ENCODE results near the gene ADRA1B.
A peak's percentile ranks its signal among the peaks of the same experiment; 100 is the strongest.

The ADRA1B gene

GRCh38 chr5:159894149-159894720, 22.0 kb upstream of the ADRA1B start:
- Histone ChIP-seq H3K9me3 (ENCODE audit: low read depth, low read length) (no peaks in the 10 kb centered on the region), H3K4me3 (no peak overlapping the region), H3K27ac (no peak overlapping the region), H3K36me3 (ENCODE audit: insufficient read depth, low read length) (no peaks in the 10 kb centered on the region), H3K9ac (ENCODE audit: insufficient read length) (no peak overlapping the region)
- DNase-seq (ENCODE audit: low read depth, low spot score) = no peak
- TF ChIP-seq POLR2AphosphoS5 (IDR thresholded peaks at IDR 0.05; ENCODE audit: borderline replicate concordance, low read depth, low read length) = no peak
- no peak for TF ChIP-seq EZH2 (IDR thresholded peaks at IDR 0.05)
- no peak for TF ChIP-seq FOXP2 (optimal IDR thresholded peaks at IDR 0.05; ENCODE audit: control extremely low read depth, extremely low read length, insufficient read depth)

- no peak overlapping the region for H3K4me3 ChIP-seq
- DNase-seq (ENCODE audit: low read depth, low spot score) = no peak
- no peak overlapping the region for H3K27ac ChIP-seq
- H3K36me3 ChIP-seq (ENCODE audit: insufficient read depth, low read length) = no peaks in the 10 kb centered on the region
- H3K9me3 ChIP-seq (ENCODE audit: low read depth, low read length) = no peaks in the 10 kb centered on the region
- H3K9ac ChIP-seq (ENCODE audit: insufficient read length) = no peak overlapping the region
- no peak for TF ChIP-seq FOXP2 (optimal IDR thresholded peaks at IDR 0.05; ENCODE audit: control extremely low read depth, extremely low read length, insufficient read depth)
- no peak for TF ChIP-seq POLR2AphosphoS5 (IDR thresholded peaks at IDR 0.05; ENCODE audit: borderline replicate concordance, low read depth, low read length)
Measured at GRCh38 chr5:159897786-159898393, 18.4 kb upstream of the ADRA1B start.

GRCh38 chr5:159899067-159900049, 16.9 kb upstream of the ADRA1B start:
- no peak overlapping the region for H3K27ac ChIP-seq
- DNase-seq (ENCODE audit: low read depth, low spot score) = peak; percentile 5
- no peak overlapping the region for H3K4me3 ChIP-seq
- TF ChIP-seq EZH2 (IDR thresholded peaks at IDR 0.05) (no peak), FOXP2 (optimal IDR thresholded peaks at IDR 0.05; ENCODE audit: control extremely low read depth, extremely low read length, insufficient read depth) (no peak), POLR2AphosphoS5 (IDR thresholded peaks at IDR 0.05; ENCODE audit: borderline replicate concordance, low read depth, low read length) (no peak)
- H3K36me3 ChIP-seq (ENCODE audit: insufficient read depth, low read length) = no peaks in the 10 kb centered on the region
- no peak overlapping the region for H3K9ac ChIP-seq (ENCODE audit: insufficient read length)
- H3K9me3 ChIP-seq (ENCODE audit: low read depth, low read length) = no peaks in the 10 kb centered on the region

GRCh38 chr5:159901308-159901707, 15.0 kb upstream of the ADRA1B start:
- DNase-seq (ENCODE audit: low read depth, low spot score) = no peak
- no peak overlapping the region for H3K27ac ChIP-seq
- no peaks in the 10 kb centered on the region for H3K36me3 ChIP-seq (ENCODE audit: insufficient read depth, low read length)
- H3K4me3 ChIP-seq = no peak overlapping the region
- TF ChIP-seq EZH2 (IDR thresholded peaks at IDR 0.05) = no peak
- TF ChIP-seq POLR2AphosphoS5 (IDR thresholded peaks at IDR 0.05; ENCODE audit: borderline replicate concordance, low read depth, low read length) = no peak
- no peak for TF ChIP-seq FOXP2 (optimal IDR thresholded peaks at IDR 0.05; ENCODE audit: control extremely low read depth, extremely low read length, insufficient read depth)
- no peaks in the 10 kb centered on the region for H3K9me3 ChIP-seq (ENCODE audit: low read depth, low read length)
- no peak overlapping the region for H3K9ac ChIP-seq (ENCODE audit: insufficient read length)

GRCh38 chr5:159901772-159902171, 14.5 kb upstream of the ADRA1B start:
- H3K27ac ChIP-seq = no peak overlapping the region
- H3K36me3 ChIP-seq (ENCODE audit: insufficient read depth, low read length) = no peaks in the 10 kb centered on the region
- TF ChIP-seq EZH2 (IDR thresholded peaks at IDR 0.05) (no peak), POLR2AphosphoS5 (IDR thresholded peaks at IDR 0.05; ENCODE audit: borderline replicate concordance, low read depth, low read length) (no peak), FOXP2 (optimal IDR thresholded peaks at IDR 0.05; ENCODE audit: control extremely low read depth, extremely low read length, insufficient read depth) (no peak)
- no peak overlapping the region for H3K4me3 ChIP-seq
- no peaks in the 10 kb centered on the region for H3K9me3 ChIP-seq (ENCODE audit: low read depth, low read length)
- DNase-seq (ENCODE audit: low read depth, low spot score) = no peak
- H3K9ac ChIP-seq (ENCODE audit: insufficient read length) = no peak overlapping the region

- Histone ChIP-seq H3K9ac (ENCODE audit: insufficient read length) (no peak overlapping the region), H3K36me3 (ENCODE audit: insufficient read depth, low read length) (no peaks in the 10 kb centered on the region), H3K9me3 (ENCODE audit: low read depth, low read length) (no peaks in the 10 kb centered on the region), H3K4me3 (no peak overlapping the region), H3K27ac (no peak overlapping the region)
- no peak for DNase-seq (ENCODE audit: low read depth, low spot score)
- TF ChIP-seq EZH2 (IDR thresholded peaks at IDR 0.05) (no peak), POLR2AphosphoS5 (IDR thresholded peaks at IDR 0.05; ENCODE audit: borderline replicate concordance, low read depth, low read length) (no peak), FOXP2 (optimal IDR thresholded peaks at IDR 0.05; ENCODE audit: control extremely low read depth, extremely low read length, insufficient read depth) (no peak)
Measured at GRCh38 chr5:159902444-159903121, 13.7 kb upstream of the ADRA1B start.

- H3K4me3 ChIP-seq = no peak overlapping the region
- DNase-seq (ENCODE audit: low read depth, low spot score) = no peak
- TF ChIP-seq EZH2 (IDR thresholded peaks at IDR 0.05) (no peak), POLR2AphosphoS5 (IDR thresholded peaks at IDR 0.05; ENCODE audit: borderline replicate concordance, low read depth, low read length) (no peak), FOXP2 (optimal IDR thresholded peaks at IDR 0.05; ENCODE audit: control extremely low read depth, extremely low read length, insufficient read depth) (no peak)
- H3K9ac ChIP-seq (ENCODE audit: insufficient read length) = no peak overlapping the region
- no peaks in the 10 kb centered on the region for H3K9me3 ChIP-seq (ENCODE audit: low read depth, low read length)
- H3K36me3 ChIP-seq (ENCODE audit: insufficient read depth, low read length) = no peaks in the 10 kb centered on the region
- H3K27ac ChIP-seq = no peak overlapping the region
Measured at GRCh38 chr5:159903131-159903530, 13.2 kb upstream of the ADRA1B start.

- no peak overlapping the region for H3K4me3 ChIP-seq
- no peaks in the 10 kb centered on the region for H3K9me3 ChIP-seq (ENCODE audit: low read depth, low read length)
- no peak overlapping the region for H3K27ac ChIP-seq
- TF ChIP-seq FOXP2 (optimal IDR thresholded peaks at IDR 0.05; ENCODE audit: control extremely low read depth, extremely low read length, insufficient read depth) (no peak), EZH2 (IDR thresholded peaks at IDR 0.05) (no peak), POLR2AphosphoS5 (IDR thresholded peaks at IDR 0.05; ENCODE audit: borderline replicate concordance, low read depth, low read length) (no peak)
- H3K36me3 ChIP-seq (ENCODE audit: insufficient read depth, low read length) = no peaks in the 10 kb centered on the region
- H3K9ac ChIP-seq (ENCODE audit: insufficient read length) = no peak overlapping the region
- no peak for DNase-seq (ENCODE audit: low read depth, low spot score)
Measured at GRCh38 chr5:159904874-159905273, 11.4 kb upstream of the ADRA1B start.
